ENCODE measurements around the gene KSR2. TPM values are rescaled to one million over a fixed set of nuclear protein-coding genes. Genes with fewer than 3 reads are reported as not detected.

KSR2 gene
- total RNA-seq, 1 experiment from 2014 or later, result 2.0 TPM

GRCh38 chr12:117516034-117516433 is 452.8 kb downstream of the KSR2 start:
- no peak overlapping the region for H3K4me2 ChIP-seq
- peaks cover 52% of the 10 kb centered on the region for H3K27me3 ChIP-seq (ENCODE audit: insufficient read depth, low read depth)
- no peaks in the 10 kb centered on the region for H3K9me2 ChIP-seq (ENCODE audit: insufficient read depth)
- no peak overlapping the region for H3K4me3 ChIP-seq
- H2AFZ ChIP-seq, result no peak overlapping the region
- H3K9me3 ChIP-seq (ENCODE audit: insufficient read depth, low read depth), result no peaks in the 10 kb centered on the region
- no peaks in the 10 kb centered on the region for H3K4me1 ChIP-seq (replicated peaks; ENCODE audit: insufficient read depth)
- ChIA-PET POLR2A (ENCODE audit: unreplicated experiment) (no interaction called here), CTCF (no interaction called here)
- DNase-seq, result no peak
- no peaks in the 10 kb centered on the region for H3F3A ChIP-seq (ENCODE audit: insufficient read depth, low read depth)
- H4K20me1 ChIP-seq (ENCODE audit: insufficient read depth), result no peaks in the 10 kb centered on the region
- BruUV-seq (replicated peaks), result no TSS peak
- H3K36me3 ChIP-seq (ENCODE audit: low read depth), result no peaks in the 10 kb centered on the region
- H3K27ac ChIP-seq, result no peak overlapping the region
- TF ChIP-seq EZH2 (IDR thresholded peaks at IDR 0.05; ENCODE audit: low read depth) (no peak), CTCF (conservative IDR thresholded peaks at IDR 0.05) (no peak)
- H3K79me2 ChIP-seq (ENCODE audit: low read depth), result no peaks in the 10 kb centered on the region
- intact Hi-C loops (cut with micrococcal nuclease; ENCODE audit: unreplicated experiment), result no loop called here

GRCh38 chr12:117514016-117514415 is 454.8 kb downstream of the KSR2 start:
- intact Hi-C loops (cut with micrococcal nuclease; ENCODE audit: unreplicated experiment), result no loop called here
- Histone ChIP-seq H3K4me1 (replicated peaks; ENCODE audit: insufficient read depth) (no peaks in the 10 kb centered on the region), H3K27ac (no peak overlapping the region), H4K20me1 (ENCODE audit: insufficient read depth) (no peaks in the 10 kb centered on the region), H3K79me2 (ENCODE audit: low read depth) (no peaks in the 10 kb centered on the region), H3K27me3 (ENCODE audit: insufficient read depth, low read depth) (peaks cover 53% of the 10 kb centered on the region), H3K4me3 (no peak overlapping the region), H3F3A (ENCODE audit: insufficient read depth, low read depth) (no peaks in the 10 kb centered on the region), H3K4me2 (no peak overlapping the region), H3K9me2 (ENCODE audit: insufficient read depth) (no peaks in the 10 kb centered on the region), H2AFZ (no peak overlapping the region), H3K36me3 (ENCODE audit: low read depth) (no peaks in the 10 kb centered on the region), H3K9me3 (ENCODE audit: insufficient read depth, low read depth) (no peaks in the 10 kb centered on the region)
- CTCF ChIA-PET, result no interaction called here
- BruUV-seq (replicated peaks), result no TSS peak
- POLR2A ChIA-PET (ENCODE audit: unreplicated experiment), result no interaction called here
- TF ChIP-seq CTCF (conservative IDR thresholded peaks at IDR 0.05) (no peak), EZH2 (IDR thresholded peaks at IDR 0.05; ENCODE audit: low read depth) (no peak)
- no peak for DNase-seq

- no peak for DNase-seq
- CTCF ChIA-PET, result no interaction called here
These were observed 455.4 kb downstream of the KSR2 start for GRCh38 chr12:117513353-117513752.

More at GRCh38 chr12:117513353-117513752, 455.4 kb downstream of the KSR2 start:
- Histone ChIP-seq H3K9me2 (ENCODE audit: insufficient read depth) (no peaks in the 10 kb centered on the region), H4K20me1 (ENCODE audit: insufficient read depth) (no peaks in the 10 kb centered on the region), H3K36me3 (ENCODE audit: low read depth) (no peaks in the 10 kb centered on the region), H3K79me2 (ENCODE audit: low read depth) (no peaks in the 10 kb centered on the region), H2AFZ (no peak overlapping the region), H3K4me3 (no peak overlapping the region), H3K27ac (no peak overlapping the region), H3K4me1 (replicated peaks; ENCODE audit: insufficient read depth) (no peaks in the 10 kb centered on the region), H3K9me3 (ENCODE audit: insufficient read depth, low read depth) (no peaks in the 10 kb centered on the region), H3K27me3 (ENCODE audit: insufficient read depth, low read depth) (peaks cover 46% of the 10 kb centered on the region), H3K4me2 (no peak overlapping the region), H3F3A (ENCODE audit: insufficient read depth, low read depth) (no peaks in the 10 kb centered on the region)
- BruUV-seq (replicated peaks), result no TSS peak
- POLR2A ChIA-PET (ENCODE audit: unreplicated experiment), result no interaction called here
- intact Hi-C loops (cut with micrococcal nuclease; ENCODE audit: unreplicated experiment), result no loop called here
- TF ChIP-seq CTCF (conservative IDR thresholded peaks at IDR 0.05) (no peak), EZH2 (IDR thresholded peaks at IDR 0.05; ENCODE audit: low read depth) (no peak)
